Adrenal gland (tissue), 12 donors: ENCODE data around the gene ANK3. TPM values are rescaled to one million over a fixed set of nuclear protein-coding genes. Genes with fewer than 3 reads are reported as not detected.

ENCODE experiments used
- DNase-seq, 7 donors: peaks; one replicate each; pipeline ENCODE4 v3.0.0-alpha.2; 2019 to 2020
- H3K27ac ChIP-seq, 5 donors: fragments of 200-600 bp; sonication (generic) in 4 of 5; 1 replicate in 3 of 5; 2 replicates in 2 of 5; pipeline versions ENCODE4 v1.5.1 to v1.8.0; 2016 to 2020; ENCODE audit warnings: mild to moderate bottlenecking in 1 of 5
- H3K27me3 ChIP-seq: fragments of 200-600 bp; 2 replicates; pipeline ENCODE4 v1.8.0; 2021
- H3K36me3 ChIP-seq, 2 donors: fragments of 200-600 bp; replicated peaks in 1 of 2; 1 replicate in 1 of 2; 2 replicates in 1 of 2; pipeline versions ENCODE4 v1.5.1 to v1.8.0; 2018 to 2022
- H3K4me1 ChIP-seq, 2 donors: fragments of 200-600 bp; replicated peaks in 1 of 2; 1 replicate in 1 of 2; 2 replicates in 1 of 2; pipeline versions ENCODE4 v1.5.1 to v1.8.0; 2018 to 2021
- H3K4me3 ChIP-seq, 4 donors: fragments of 200-600 bp; sonication (generic) in 3 of 4; one replicate each; pipeline ENCODE4 v1.5.1; 2016 to 2018
- H3K9me3 ChIP-seq, 3 donors: fragments of 200-600 bp; sonication (generic) in 1 of 3; replicated peaks in 1 of 3; 1 replicate in 2 of 3; 2 replicates in 1 of 3; pipeline versions ENCODE4 v1.5.1 to v1.8.0; 2016 to 2021
- CTCF ChIP-seq, 6 experiments: fragments of 450-650 bp in 4 of 6; fragments of 200-600 bp in 2 of 6; sonication (generic) in 1 of 6; IDR thresholded peaks; 1 replicate in 5 of 6; 2 replicates in 1 of 6; pipeline versions ENCODE4 v1.5.1 to v1.8.0; 2016 to 2021; ENCODE audit warnings: antibody characterized with exemption in 6 of 6, mild to moderate bottlenecking in 2 of 6, moderate library complexity in 1 of 6
- POLR2A ChIP-seq, 2 donors: fragments of 450-650 bp; IDR thresholded peaks; one replicate each; pipeline ENCODE4 v1.6.1; 2017; ENCODE audit warnings: antibody characterized with exemption in 2 of 2, mild to moderate bottlenecking in 2 of 2, moderate library complexity in 1 of 2
- WGBS, 4 donors: extraction: QIAGEN DNeasy Blood & Tissue Kit in 2 of 4; methylation state at CpG; one replicate each; pipeline versions ENCODE4 v1.1.5 to v1.1.7; 2013 to 2017; 5-methylcytosine and 5-hydroxymethylcytosine counted together
- intact Hi-C, 2 donors: fragments of 100-400 bp; cut with DNase I; formaldehyde crosslinking; loops; one replicate each; pipeline versions ENCODE4 v1.14.1 to v1.15.0; 2022 to 2023
- polyA plus RNA-seq, 3 donors: library from polyadenylated mRNA; stranded (reverse); fragments of 200-250 nt in 2 of 3; fragments of 350-450 nt in 1 of 3; fragmentation: Illumina TruSeq in 1 of 3; extraction: RNeasy Lipid Tissue Mini Kit (QIAGEN cat#74804) in 1 of 3; gene quantifications; one replicate each; pipeline ENCODE4 v1.2.3, GENCODE V29; 2013 to 2014
- total RNA-seq, 9 donors: library from RNA; depleted of rRNA in 4 of 9; stranded (reverse); fragments of >200 nt in 4 of 9; fragments of 120-200 nt in 1 of 9; fragmentation: NEBNext Ultra II Directional in 1 of 9; extraction: Animal tissue kit (Norgen Biotek cat#: 25700) in 1 of 9; gene quantifications; one replicate each; pipeline versions ENCODE4 v1.1.0 to v1.2.4, GENCODE V29; 2013 to 2023
- donor health status: healthy with polysubstance abuse.
- donor health status: Bipolar disorder and iron deficiency.
- donor health status: DM: yes; HTN: yes; CAD: no.
- donor health status: DM: no; HTN: no; CAD: no.
- donor health status: DM: no; HTN: no; CAD: no.
- donor health status: DM: yes; HTN: yes; CAD: no.

Gene ANK3
- total and polyA plus RNA-seq, 12 donors = 2.6 to 48.1 (median 15.2) TPM

- WGBS, 4 donors = 60 to 82% (median 74%) methylated on average over 2 of the region's 2 CpGs
- DNase-seq = no peak
- Histone ChIP-seq H3K4me3 (no peak overlapping the region), H3K9me3 (no peaks in the 10 kb centered on the region), H3K36me3 (no peaks in the 10 kb centered on the region), H3K4me1 (no peaks in the 10 kb centered on the region), H3K27ac (no peak overlapping the region), H3K27me3 (no peaks in the 10 kb centered on the region)
- no peak for TF ChIP-seq POLR2A (IDR thresholded peaks at IDR 0.05)
- TF ChIP-seq CTCF (IDR thresholded peaks at IDR 0.05) = no peak
- intact Hi-C loops = no loop called here
These were observed 380.4 kb downstream of the ANK3 start for GRCh38 chr10:60009276-60009675.

- H3K27ac ChIP-seq = no peak overlapping the region
- no peak for DNase-seq
- H3K4me3 ChIP-seq = no peak overlapping the region
- no peaks in the 10 kb centered on the region for H3K36me3 ChIP-seq
- TF ChIP-seq POLR2A (IDR thresholded peaks at IDR 0.05) = no peak
- no peak for TF ChIP-seq CTCF (IDR thresholded peaks at IDR 0.05)
- H3K9me3 ChIP-seq = no peaks in the 10 kb centered on the region
- WGBS, 4 donors = 86 to 92% (median 88%) methylated on average over 4 of the region's 4 CpGs
- H3K27me3 ChIP-seq = no peaks in the 10 kb centered on the region
- no peaks in the 10 kb centered on the region for H3K4me1 ChIP-seq
- intact Hi-C loops = no loop called here
These were observed 380.9 kb downstream of the ANK3 start for GRCh38 chr10:60008816-60009215.

GRCh38 chr10:60006062-60006461 lies 383.6 kb downstream of the ANK3 start:
- no peaks in the 10 kb centered on the region for H3K4me1 ChIP-seq
- intact Hi-C loops = no loop called here
- no peaks in the 10 kb centered on the region for H3K27me3 ChIP-seq
- WGBS, 4 donors = 72 to 75% (median 73%) methylated on average over 3 of the region's 3 CpGs
- DNase-seq = no peak
- H3K9me3 ChIP-seq = no peaks in the 10 kb centered on the region
- H3K36me3 ChIP-seq = no peaks in the 10 kb centered on the region
- H3K4me3 ChIP-seq = no peak overlapping the region
- H3K27ac ChIP-seq = no peak overlapping the region
- TF ChIP-seq CTCF (IDR thresholded peaks at IDR 0.05) = no peak

GRCh38 chr10:60003651-60004523 lies 385.8 kb downstream of the ANK3 start:
- 81 to 88% (median 84%) methylated on average over 5 of the region's 5 CpGs for WGBS, 4 donors
- H3K4me1 ChIP-seq = no peaks in the 10 kb centered on the region
- TF ChIP-seq CTCF (IDR thresholded peaks at IDR 0.05) (no peak), POLR2A (IDR thresholded peaks at IDR 0.05) (no peak)

More at GRCh38 chr10:60003651-60004523, 385.8 kb downstream of the ANK3 start:
- Histone ChIP-seq H3K27me3 (no peaks in the 10 kb centered on the region), H3K27ac (no peak overlapping the region), H3K4me3 (no peak overlapping the region), H3K36me3 (no peaks in the 10 kb centered on the region), H3K9me3 (no peaks in the 10 kb centered on the region)
- intact Hi-C loops = no loop called here
- DNase-seq = no peak
